HUES48 (cell line): Measurements from ENCODE around the gene TMEM121B.

Source experiments
- H3K27ac ChIP-seq: one replicate; pipeline ENCODE4 v1.7.0; 2013; ENCODE audit warnings: low read depth, low read length, inconsistent platforms
- H3K27me3 ChIP-seq: 2 replicates; pipeline ENCODE4 v1.6.1; 2013; ENCODE audit warnings: mild to moderate bottlenecking, low read length; ENCODE audit not compliant: control insufficient read depth, insufficient read depth
- H3K36me3 ChIP-seq: 2 replicates; pipeline ENCODE4 v1.6.1; 2013; ENCODE audit warnings: low read length; ENCODE audit not compliant: control insufficient read depth, insufficient read depth
- H3K4me1 ChIP-seq: 2 replicates; pipeline ENCODE4 v1.6.1; 2013; ENCODE audit warnings: mild to moderate bottlenecking, low read length; ENCODE audit not compliant: control insufficient read depth, insufficient read depth
- H3K4me3 ChIP-seq: 2 replicates; pipeline ENCODE4 v1.5.1; 2013; ENCODE audit warnings: mild to moderate bottlenecking, low read depth, low read length
- H3K9ac ChIP-seq: 2 replicates; pipeline ENCODE4 v1.6.1; 2013; ENCODE audit warnings: mild to moderate bottlenecking, low read depth, low read length, moderate library complexity
- H3K9me3 ChIP-seq: 2 replicates; pipeline ENCODE4 v1.6.1; 2013; ENCODE audit warnings: low read length; ENCODE audit not compliant: control insufficient read depth, insufficient read depth

The TMEM121B gene

GRCh38 chr22:17117890-17118289, 3.3 kb downstream of the TMEM121B start:
- Histone ChIP-seq H3K9ac (no peak overlapping the region), H3K9me3 (no peaks in the 10 kb centered on the region), H3K27ac (peak overlapping the region; percentile 48), H3K27me3 (peaks cover 4% of the 10 kb centered on the region; the same call in 1 of the 2 replicates), H3K4me3 (no peak overlapping the region), H3K4me1 (peaks cover 27% of the 10 kb centered on the region), H3K36me3 (no peaks in the 10 kb centered on the region)

- H3K4me1 ChIP-seq: peaks cover 26% of the 10 kb centered on the region
- H3K9ac ChIP-seq: no peak overlapping the region
- no peak overlapping the region for H3K4me3 ChIP-seq
- H3K27ac ChIP-seq: peak overlapping the region; percentile 48
- H3K9me3 ChIP-seq: no peaks in the 10 kb centered on the region
- H3K27me3 ChIP-seq: peaks cover 4% of the 10 kb centered on the region; the same call in 1 of the 2 replicates
- no peaks in the 10 kb centered on the region for H3K36me3 ChIP-seq
Observed at GRCh38 chr22:17117400-17117799, 3.8 kb downstream of the TMEM121B start.

GRCh38 chr22:17116572-17117330, 4.4 kb downstream of the TMEM121B start:
- Histone ChIP-seq H3K36me3 (no peaks in the 10 kb centered on the region), H3K9me3 (no peaks in the 10 kb centered on the region), H3K4me1 (peaks cover 20% of the 10 kb centered on the region), H3K27me3 (peaks cover 4% of the 10 kb centered on the region; the same call in 1 of the 2 replicates), H3K9ac (no peak overlapping the region), H3K4me3 (no peak overlapping the region), H3K27ac (peak overlapping the region; percentile 48)

- H3K4me3 ChIP-seq: no peak overlapping the region
- H3K27ac ChIP-seq: no peak overlapping the region
- H3K9ac ChIP-seq: no peak overlapping the region
- no peaks in the 10 kb centered on the region for H3K9me3 ChIP-seq
- H3K36me3 ChIP-seq: no peaks in the 10 kb centered on the region
- H3K27me3 ChIP-seq: peaks cover 4% of the 10 kb centered on the region; the same call in 1 of the 2 replicates
- H3K4me1 ChIP-seq: peaks cover 17% of the 10 kb centered on the region
Observed at GRCh38 chr22:17115945-17116565, 5.1 kb downstream of the TMEM121B start.

GRCh38 chr22:17115236-17115635, 5.9 kb downstream of the TMEM121B start:
- no peak overlapping the region for H3K9ac ChIP-seq
- no peak overlapping the region for H3K27ac ChIP-seq
- no peaks in the 10 kb centered on the region for H3K9me3 ChIP-seq
- H3K36me3 ChIP-seq: no peaks in the 10 kb centered on the region
- peaks cover 4% of the 10 kb centered on the region; the same call in 1 of the 2 replicates for H3K27me3 ChIP-seq
- peaks cover 17% of the 10 kb centered on the region for H3K4me1 ChIP-seq
- H3K4me3 ChIP-seq: no peak overlapping the region

- no peak overlapping the region for H3K27ac ChIP-seq
- peaks cover 4% of the 10 kb centered on the region; the same call in 1 of the 2 replicates for H3K27me3 ChIP-seq
- H3K9ac ChIP-seq: no peak overlapping the region
- no peak overlapping the region for H3K4me3 ChIP-seq
- H3K9me3 ChIP-seq: no peaks in the 10 kb centered on the region
- peaks cover 17% of the 10 kb centered on the region for H3K4me1 ChIP-seq
- no peaks in the 10 kb centered on the region for H3K36me3 ChIP-seq
Observed at GRCh38 chr22:17114898-17115235, 6.3 kb downstream of the TMEM121B start.

- Histone ChIP-seq H3K4me1 (peaks cover 17% of the 10 kb centered on the region), H3K9ac (no peak overlapping the region), H3K27ac (no peak overlapping the region), H3K4me3 (no peak overlapping the region), H3K9me3 (no peaks in the 10 kb centered on the region), H3K27me3 (peaks cover 4% of the 10 kb centered on the region; the same call in 1 of the 2 replicates), H3K36me3 (no peaks in the 10 kb centered on the region)
Observed at GRCh38 chr22:17114173-17114897, 6.8 kb downstream of the TMEM121B start.

GRCh38 chr22:17113600-17113999, 7.6 kb downstream of the TMEM121B start:
- H3K27ac ChIP-seq: no peak overlapping the region
- no peak overlapping the region for H3K4me3 ChIP-seq

GRCh38 chr22:17112491-17113042, 8.6 kb downstream of the TMEM121B start:
- Histone ChIP-seq H3K27me3 (no peaks in the 10 kb centered on the region), H3K36me3 (peaks cover 9% of the 10 kb centered on the region), H3K9me3 (no peaks in the 10 kb centered on the region), H3K27ac (no peak overlapping the region), H3K4me1 (peaks cover 12% of the 10 kb centered on the region), H3K4me3 (no peak overlapping the region), H3K9ac (no peak overlapping the region)

More at GRCh38 chr22:17113600-17113999, 7.6 kb downstream of the TMEM121B start:
- Histone ChIP-seq H3K27me3 (no peaks in the 10 kb centered on the region), H3K36me3 (peaks cover 3% of the 10 kb centered on the region), H3K4me1 (peaks cover 17% of the 10 kb centered on the region), H3K9ac (no peak overlapping the region), H3K9me3 (no peaks in the 10 kb centered on the region)

GRCh38 chr22:17110791-17111550, 10.2 kb downstream of the TMEM121B start:
- no peak overlapping the region for H3K9ac ChIP-seq
- H3K27ac ChIP-seq: no peak overlapping the region
- no peaks in the 10 kb centered on the region for H3K4me1 ChIP-seq
- no peak overlapping the region for H3K4me3 ChIP-seq
- H3K9me3 ChIP-seq: no peaks in the 10 kb centered on the region
- peaks cover 17% of the 10 kb centered on the region for H3K36me3 ChIP-seq
- no peaks in the 10 kb centered on the region for H3K27me3 ChIP-seq
